ENCODE measurements around the gene TNPO3. TPM values are rescaled to one million over a fixed set of nuclear protein-coding genes. Genes with fewer than 3 reads are reported as not detected.
"Not testable (repeated sequence)": the region's sequence is repeated elsewhere in the genome, so short reads cannot be mapped to it uniquely, and the experiment has no call there.

The TNPO3 gene
- total and polyA plus RNA-seq, 12 donors = 10.6 to 61.1 (median 41.8) TPM

- Histone ChIP-seq H3K4me3 (no peak overlapping the region), H3K4me1 (replicated peaks in 1 of 2) (peaks cover 9 to 26% of the 10 kb centered on the region in 2 donors), H3K9me3 (replicated peaks in 1 of 3) (no peaks in the 10 kb centered on the region), H3K36me3 (replicated peaks in 1 of 2) (peaks cover 0 to 11% of the 10 kb centered on the region in 2 donors), H3K27ac (no peak overlapping the region), H3K27me3 (no peaks in the 10 kb centered on the region)
- TF ChIP-seq, protein P1, sequence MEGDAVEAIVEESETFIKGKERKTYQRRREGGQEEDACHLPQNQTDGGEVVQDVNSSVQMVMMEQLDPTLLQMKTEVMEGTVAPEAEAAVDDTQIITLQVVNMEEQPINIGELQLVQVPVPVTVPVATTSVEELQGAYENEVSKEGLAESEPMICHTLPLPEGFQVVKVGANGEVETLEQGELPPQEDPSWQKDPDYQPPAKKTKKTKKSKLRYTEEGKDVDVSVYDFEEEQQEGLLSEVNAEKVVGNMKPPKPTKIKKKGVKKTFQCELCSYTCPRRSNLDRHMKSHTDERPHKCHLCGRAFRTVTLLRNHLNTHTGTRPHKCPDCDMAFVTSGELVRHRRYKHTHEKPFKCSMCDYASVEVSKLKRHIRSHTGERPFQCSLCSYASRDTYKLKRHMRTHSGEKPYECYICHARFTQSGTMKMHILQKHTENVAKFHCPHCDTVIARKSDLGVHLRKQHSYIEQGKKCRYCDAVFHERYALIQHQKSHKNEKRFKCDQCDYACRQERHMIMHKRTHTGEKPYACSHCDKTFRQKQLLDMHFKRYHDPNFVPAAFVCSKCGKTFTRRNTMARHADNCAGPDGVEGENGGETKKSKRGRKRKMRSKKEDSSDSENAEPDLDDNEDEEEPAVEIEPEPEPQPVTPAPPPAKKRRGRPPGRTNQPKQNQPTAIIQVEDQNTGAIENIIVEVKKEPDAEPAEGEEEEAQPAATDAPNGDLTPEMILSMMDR (IDR thresholded peaks at IDR 0.05) = no peak
- TF ChIP-seq POLR2A (IDR thresholded peaks at IDR 0.05) = no peak
- WGBS, 4 donors = 87 to 95% (median 92%) methylated on average over 3 of the region's 3 CpGs
- intact Hi-C loops (cut with DNase I) = no loop called here
- no peak for DNase-seq
Measured at GRCh38 chr7:129041142-129042085, 13.5 kb downstream of the TNPO3 start.

DNA sequence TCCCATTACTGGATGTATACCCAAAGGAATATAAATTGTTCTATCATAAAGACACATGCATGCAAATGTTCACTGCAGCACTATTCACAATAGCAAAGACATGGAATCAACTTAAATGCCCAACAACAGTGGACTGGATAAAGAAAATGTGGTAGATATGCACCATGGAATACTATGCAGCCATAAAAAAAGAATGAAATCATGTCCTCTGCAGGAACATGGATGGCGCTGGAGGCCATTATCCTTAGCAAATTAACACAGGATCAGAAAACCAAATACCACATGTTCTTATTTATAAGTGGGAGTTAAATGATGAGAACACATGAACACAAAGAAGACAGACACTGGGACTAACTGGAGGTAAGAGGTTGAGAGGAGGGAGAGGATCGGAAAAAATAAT lies 16.4 kb downstream of the TNPO3 start:
- intact Hi-C loops (cut with DNase I); H3K27me3 ChIP-seq; DNase-seq; H3K9me3 ChIP-seq (replicated peaks in 1 of 3); H3K4me3 ChIP-seq; H3K27ac ChIP-seq; H3K4me1 ChIP-seq (replicated peaks in 1 of 2): not testable (repeated sequence)
- H3K36me3 ChIP-seq (replicated peaks in 1 of 2) = peaks cover 0 to 11% of the 10 kb centered on the region in 2 donors
- 98 to 100% (median 98%) methylated on average over 2 of the region's 2 CpGs for WGBS, 4 donors

- no peaks in the 10 kb centered on the region for H3K27me3 ChIP-seq
- no peak for TF ChIP-seq POLR2A (IDR thresholded peaks at IDR 0.05)
- TF ChIP-seq, protein P1 (IDR thresholded peaks at IDR 0.05) = no peak
- no peak overlapping the region for H3K4me3 ChIP-seq
- WGBS, 4 donors = 94 to 98% (median 97%) methylated on average over 4 of the region's 4 CpGs
- H3K36me3 ChIP-seq (replicated peaks in 1 of 2) = peaks cover 0 to 11% of the 10 kb centered on the region in 2 donors
- H3K4me1 ChIP-seq (replicated peaks in 1 of 2) = peaks cover 0 to 4% of the 10 kb centered on the region in 2 donors
- H3K27ac ChIP-seq = no peak overlapping the region
- H3K9me3 ChIP-seq (replicated peaks in 1 of 3) = no peaks in the 10 kb centered on the region
- DNase-seq = no peak
- intact Hi-C loops (cut with DNase I) = no loop called here
Measured at GRCh38 chr7:129037585-129037984, 17.3 kb downstream of the TNPO3 start.

GRCh38 chr7:129032017-129032416 lies 22.9 kb downstream of the TNPO3 start:
- Histone ChIP-seq H3K36me3 (replicated peaks in 1 of 2) (no peaks in the 10 kb centered on the region), H3K4me1 (replicated peaks in 1 of 2) (peaks cover 0 to 10% of the 10 kb centered on the region in 2 donors), H3K4me3 (no peak overlapping the region), H3K27ac (no peak overlapping the region), H3K9me3 (replicated peaks in 1 of 3) (no peaks in the 10 kb centered on the region), H3K27me3 (no peaks in the 10 kb centered on the region)
- no peak for DNase-seq
- no peak for TF ChIP-seq POLR2A (IDR thresholded peaks at IDR 0.05)
- TF ChIP-seq, protein P1 (IDR thresholded peaks at IDR 0.05) = no peak
- 96 to 97% (median 96%) methylated on average over 1 of the region's 1 CpG for WGBS, 4 donors
- intact Hi-C loops (cut with DNase I) = no loop called here

Data from adrenal gland (tissue), 12 donors.